HG03460 (cell line): ENCODE results near the gene TMEM86B.

Experiments used
- ATAC-seq: cut with Tn5 transposase; IDR thresholded peaks from one replicate; pipeline ENCODE4 v1.9.1; 2021; ENCODE audit not compliant: unreplicated experiment

TMEM86B gene

GRCh38 chr19:55228403-55229031 is at the start of gene TMEM86B:
TSS of gene TMEM86B (minus strand) at chr19:55228763. CDS start at chr19:55228741, 22 bp downstream.
- ATAC-seq = no peak

- no peak for ATAC-seq
These were observed 48.9 kb upstream of the TMEM86B start for GRCh38 chr19:55277494-55277893.

GRCh38 chr19:55276720-55277430 is 48.3 kb upstream of the TMEM86B start:
- ATAC-seq = peak; percentile 10

- ATAC-seq = peak; percentile 37
These were observed 47.5 kb upstream of the TMEM86B start for GRCh38 chr19:55275851-55276719.

- no peak for ATAC-seq
These were observed 45.6 kb upstream of the TMEM86B start for GRCh38 chr19:55273978-55274707.

GRCh38 chr19:55272142-55272541 is 43.6 kb upstream of the TMEM86B start:
- ATAC-seq = no peak

- ATAC-seq = no peak
These were observed 41.8 kb upstream of the TMEM86B start for GRCh38 chr19:55270172-55270942.

- ATAC-seq = no peak
These were observed 40.7 kb upstream of the TMEM86B start for GRCh38 chr19:55269299-55269698.

GRCh38 chr19:55266840-55267239 is 38.3 kb upstream of the TMEM86B start:
- no peak for ATAC-seq

GRCh38 chr19:55266404-55266803 is 37.8 kb upstream of the TMEM86B start:
- no peak for ATAC-seq

- no peak for ATAC-seq
These were observed 37.3 kb upstream of the TMEM86B start for GRCh38 chr19:55265723-55266386.

- ATAC-seq = no peak
These were observed 36.6 kb upstream of the TMEM86B start for GRCh38 chr19:55265173-55265572.

- no peak for ATAC-seq
These were observed 36.0 kb upstream of the TMEM86B start for GRCh38 chr19:55264531-55264930.

- ATAC-seq = no peak
These were observed 33.8 kb upstream of the TMEM86B start for GRCh38 chr19:55262359-55262758.

- no peak for ATAC-seq
These were observed 33.1 kb upstream of the TMEM86B start for GRCh38 chr19:55261671-55262126.

GRCh38 chr19:55259540-55260210 is 31.1 kb upstream of the TMEM86B start:
- no peak for ATAC-seq

- ATAC-seq = peak; percentile 57
These were observed 30.4 kb upstream of the TMEM86B start, which contains the start of gene PPP6R1 for GRCh38 chr19:55258828-55259539. TSS of gene PPP6R1 (minus strand) at chr19:55259017. CDS start at chr19:55247103, 11,914 bp downstream.

- ATAC-seq = peak; percentile 3
These were observed 29.9 kb upstream of the TMEM86B start for GRCh38 chr19:55258476-55258827.
